GM23248 (cell line): Measurements from ENCODE around the gene WFDC1.

Experiments used
- EZH2 ChIP-seq: fragments of 200-600 bp; sonication (generic); IDR thresholded peaks from 2 replicates; pipeline ENCODE4 v1.6.1; 2018; ENCODE audit warnings: antibody characterized with exemption, mild to moderate bottlenecking; ENCODE audit not compliant: insufficient read depth, poor library complexity, severe bottlenecking
- EZH2phosphoT487 ChIP-seq: fragments of 200-600 bp; sonication (generic); IDR thresholded peaks from 2 replicates; pipeline ENCODE4 v1.6.1; 2018; ENCODE audit warnings: antibody characterized with exemption, moderate library complexity, mild to moderate bottlenecking, low read depth; ENCODE audit not compliant: insufficient read depth

DNA sequence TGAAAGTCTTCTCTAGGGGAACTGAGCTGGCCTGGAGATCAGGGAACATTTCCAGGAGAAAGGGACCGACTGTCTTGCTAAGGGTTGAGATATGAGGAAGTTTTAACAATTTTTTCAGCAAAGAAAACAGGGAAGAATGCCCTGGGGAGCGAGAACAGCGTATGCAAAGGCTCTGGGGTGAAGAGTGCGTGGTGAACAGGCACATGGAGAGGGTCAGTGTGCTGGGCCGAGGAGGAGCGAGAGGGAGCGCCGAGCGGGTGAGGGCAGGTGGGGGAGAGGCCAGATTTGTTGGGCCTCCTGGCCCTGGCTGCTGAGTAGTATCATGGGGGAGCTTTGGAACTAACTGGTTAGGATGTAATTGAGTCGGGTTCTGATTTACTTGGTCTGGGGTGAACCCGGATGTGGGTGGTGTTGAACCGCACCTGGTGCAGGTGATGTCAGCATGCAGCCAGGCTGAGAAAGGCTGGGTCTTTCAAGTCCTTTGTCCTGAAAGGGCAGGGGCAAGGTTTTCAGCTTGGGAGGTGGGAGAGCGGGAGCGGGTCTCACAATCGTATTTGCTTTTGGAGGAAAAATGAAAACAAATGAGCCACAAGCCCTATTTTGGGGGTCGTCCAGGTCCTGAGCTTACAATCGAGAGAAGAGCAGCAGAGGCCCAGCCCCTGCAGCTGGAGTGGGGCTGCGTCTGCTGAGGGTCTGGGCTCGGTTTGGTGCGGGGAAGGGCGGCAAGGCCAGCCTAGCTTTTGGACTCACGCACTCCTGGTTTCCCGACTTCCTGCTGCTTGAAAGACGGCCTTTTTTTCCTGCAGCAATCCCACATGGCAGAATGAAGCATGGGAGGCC, 11.1 kb upstream of the WFDC1 start:
- TF ChIP-seq EZH2 (no peak), EZH2phosphoT487 (no peak)
